Astrocyte of the hippocampus (primary cell): ENCODE data around the gene ALKBH5.

Source experiments
- DNase-seq: peaks from one replicate; pipeline ENCODE4 v3.0.0; 2011; ENCODE audit warnings: low read depth, low spot score

Gene ALKBH5

GRCh38 chr17:18157354-18157985 is 26.2 kb upstream of the ALKBH5 start:
- no peak for DNase-seq

GRCh38 chr17:18158022-18158600 is 25.5 kb upstream of the ALKBH5 start:
- peak; percentile 84 for DNase-seq

GRCh38 chr17:18159551-18160120 is 24.0 kb upstream of the ALKBH5 start:
- DNase-seq, result no peak

GRCh38 chr17:18160128-18160856 is 23.3 kb upstream of the ALKBH5 start:
- no peak for DNase-seq

- DNase-seq, result no peak
Observed at GRCh38 chr17:18161207-18162145, 22.2 kb upstream of the ALKBH5 start.

GRCh38 chr17:18163547-18163946 is 20.1 kb upstream of the ALKBH5 start:
- no peak for DNase-seq

- no peak for DNase-seq
Observed at GRCh38 chr17:18166894-18167293, 16.7 kb upstream of the ALKBH5 start.

GRCh38 chr17:18167421-18167820 is 16.2 kb upstream of the ALKBH5 start:
- no peak for DNase-seq

- DNase-seq, result no peak
Observed at GRCh38 chr17:18172531-18173278, 10.9 kb upstream of the ALKBH5 start.

GRCh38 chr17:18173740-18174139 is 9.9 kb upstream of the ALKBH5 start:
- no peak for DNase-seq

GRCh38 chr17:18176176-18176575 is 7.5 kb upstream of the ALKBH5 start:
- no peak for DNase-seq

- no peak for DNase-seq
Observed at GRCh38 chr17:18177133-18177532, 6.5 kb upstream of the ALKBH5 start.

GRCh38 chr17:18177722-18178121 is 5.9 kb upstream of the ALKBH5 start:
- no peak for DNase-seq

GRCh38 chr17:18179196-18179595 is 4.4 kb upstream of the ALKBH5 start:
- DNase-seq, result no peak

- DNase-seq, result no peak
Observed at GRCh38 chr17:18179804-18180203, 3.8 kb upstream of the ALKBH5 start.

- DNase-seq, result no peak
Observed at GRCh38 chr17:18181358-18181757, 2.3 kb upstream of the ALKBH5 start.

- no peak for DNase-seq
Observed at GRCh38 chr17:18182110-18182977, 1.3 kb upstream of the ALKBH5 start.

- no peak for DNase-seq
Observed at GRCh38 chr17:18182978-18183333, 672 bp upstream of the ALKBH5 start.

GRCh38 chr17:18184143-18185031 is 759 bp downstream of the ALKBH5 start:
- peak; percentile 58 for DNase-seq
